T-helper 17 cell (primary cell): ENCODE data around the gene TMPRSS9. TPM values are rescaled to one million over a fixed set of nuclear protein-coding genes. Genes with fewer than 3 reads are reported as not detected.

Source experiments
- ATAC-seq: fragments of 150-1000 bp; cut with Tn5 transposase; 2 replicates; pipeline ENCODE4 v1.10.0; 2021; ENCODE audit warnings: mild to moderate bottlenecking, moderate library complexity
- DNase-seq, 3 donors: peaks; one replicate each; pipeline versions ENCODE4 v3.0.0 to v3.0.0-alpha.2; 2020 to 2021
- H3K9me3 ChIP-seq: one replicate; pipeline ENCODE4 v1.7.0; 2013; ENCODE audit warnings: low read length, mild to moderate bottlenecking; ENCODE audit not compliant: control insufficient read depth, poor library complexity, severe bottlenecking
- H3K27ac Mint-ChIP-seq: one replicate; pipeline ENCODE4 v1.8.0; 2022; ENCODE audit warnings: mild to moderate bottlenecking, moderate library complexity, mixed read lengths
- H3K27me3 Mint-ChIP-seq: one replicate; pipeline ENCODE4 v1.8.0; 2022; ENCODE audit warnings: mixed read lengths
- H3K36me3 Mint-ChIP-seq: one replicate; pipeline ENCODE4 v1.8.0; 2022; ENCODE audit warnings: low read depth, mixed read lengths
- H3K4me1 Mint-ChIP-seq: one replicate; pipeline ENCODE4 v1.8.0; 2022; ENCODE audit warnings: mild to moderate bottlenecking, mixed read lengths
- H3K4me3 Mint-ChIP-seq: one replicate; pipeline ENCODE4 v1.8.0; 2022; ENCODE audit warnings: mild to moderate bottlenecking, moderate library complexity, mixed read lengths
- total RNA-seq, 4 donors: library from RNA in 2 of 4; stranded (reverse) in 2 of 4; gene quantifications; one replicate each; pipeline ENCODE4 v1.2.3 and lab custom pipeline; 2022 to 2026

The TMPRSS9 gene
- total RNA-seq, 2 donors from 2014 or later: not detected

- no peaks in the 10 kb centered on the region for H3K9me3 ChIP-seq
- H3K36me3 Mint-ChIP-seq: peaks cover 4% of the 10 kb centered on the region
- ATAC-seq (no peak), DNase-seq (no peak)
- H3K4me3 Mint-ChIP-seq: no peak overlapping the region
- peaks cover 4% of the 10 kb centered on the region for H3K4me1 Mint-ChIP-seq
- H3K27ac Mint-ChIP-seq: no peak overlapping the region
- peaks cover 5% of the 10 kb centered on the region for H3K27me3 Mint-ChIP-seq
Observed at GRCh38 chr19:2365201-2365970, 5.3 kb downstream of the TMPRSS9 start.

GRCh38 chr19:2371656-2372055, 11.6 kb downstream of the TMPRSS9 start:
- no peaks in the 10 kb centered on the region for H3K36me3 Mint-ChIP-seq
- DNase-seq: no peak
- no peaks in the 10 kb centered on the region for H3K27me3 Mint-ChIP-seq

GRCh38 chr19:2372076-2372612, 12.1 kb downstream of the TMPRSS9 start:
- no peaks in the 10 kb centered on the region for H3K36me3 Mint-ChIP-seq
- ATAC-seq (no peak), DNase-seq (no peak)
- no peaks in the 10 kb centered on the region for H3K4me1 Mint-ChIP-seq
- no peaks in the 10 kb centered on the region for H3K27me3 Mint-ChIP-seq
- H3K27ac Mint-ChIP-seq: no peak overlapping the region
- no peak overlapping the region for H3K4me3 Mint-ChIP-seq
- no peaks in the 10 kb centered on the region for H3K9me3 ChIP-seq

More at GRCh38 chr19:2371656-2372055, 11.6 kb downstream of the TMPRSS9 start:
- no peaks in the 10 kb centered on the region for H3K9me3 ChIP-seq
- Mint-ChIP-seq H3K27ac (no peak overlapping the region), H3K4me1 (no peaks in the 10 kb centered on the region), H3K4me3 (no peak overlapping the region)
- ATAC-seq: no peak

GRCh38 chr19:2374808-2375207, 14.7 kb downstream of the TMPRSS9 start:
- H3K9me3 ChIP-seq: no peaks in the 10 kb centered on the region
- ATAC-seq: no peak
- peak overlapping the region; percentile 25 for H3K4me3 Mint-ChIP-seq
- no peaks in the 10 kb centered on the region for H3K4me1 Mint-ChIP-seq
- H3K36me3 Mint-ChIP-seq: peaks cover 4% of the 10 kb centered on the region
- H3K27me3 Mint-ChIP-seq: no peaks in the 10 kb centered on the region
- DNase-seq: no peak
- no peak overlapping the region for H3K27ac Mint-ChIP-seq

GRCh38 chr19:2375353-2376121, 15.5 kb downstream of the TMPRSS9 start:
- H3K27ac Mint-ChIP-seq: no peak overlapping the region
- no peak for ATAC-seq
- H3K9me3 ChIP-seq: no peaks in the 10 kb centered on the region
- no peaks in the 10 kb centered on the region for H3K4me1 Mint-ChIP-seq
- no peak for DNase-seq
- H3K4me3 Mint-ChIP-seq: no peak overlapping the region
- H3K27me3 Mint-ChIP-seq: no peaks in the 10 kb centered on the region
- H3K36me3 Mint-ChIP-seq: peaks cover 4% of the 10 kb centered on the region

GRCh38 chr19:2376784-2377519, 16.9 kb downstream of the TMPRSS9 start:
- no peaks in the 10 kb centered on the region for H3K9me3 ChIP-seq
- Mint-ChIP-seq H3K27me3 (peaks cover 10% of the 10 kb centered on the region), H3K36me3 (peaks cover 4% of the 10 kb centered on the region), H3K4me3 (no peak overlapping the region), H3K4me1 (no peaks in the 10 kb centered on the region), H3K27ac (peak overlapping the region; percentile 27)
- ATAC-seq: no peak
- DNase-seq: no peak

GRCh38 chr19:2380567-2380966, 20.5 kb downstream of the TMPRSS9 start:
- ATAC-seq (no peak), DNase-seq (no peak)
- no peaks in the 10 kb centered on the region for H3K9me3 ChIP-seq
- Mint-ChIP-seq H3K4me3 (no peak overlapping the region), H3K27ac (no peak overlapping the region), H3K4me1 (no peaks in the 10 kb centered on the region), H3K27me3 (peaks cover 10% of the 10 kb centered on the region), H3K36me3 (peaks cover 4% of the 10 kb centered on the region)

- Mint-ChIP-seq H3K4me3 (no peak overlapping the region), H3K36me3 (peaks cover 4% of the 10 kb centered on the region)
Observed at GRCh38 chr19:2381148-2381820, 21.2 kb downstream of the TMPRSS9 start.

GRCh38 chr19:2382530-2383222, 22.6 kb downstream of the TMPRSS9 start:
- DNase-seq: no peak

More at GRCh38 chr19:2381148-2381820, 21.2 kb downstream of the TMPRSS9 start:
- H3K27ac Mint-ChIP-seq: peak overlapping the region; percentile 16
- no peak for ATAC-seq
- H3K27me3 Mint-ChIP-seq: peaks cover 10% of the 10 kb centered on the region
- H3K4me1 Mint-ChIP-seq: no peaks in the 10 kb centered on the region
- no peaks in the 10 kb centered on the region for H3K9me3 ChIP-seq
- no peak for DNase-seq

GRCh38 chr19:2385053-2385721, 25.1 kb downstream of the TMPRSS9 start:
- ATAC-seq (no peak), DNase-seq (no peak)
- Mint-ChIP-seq H3K27ac (no peak overlapping the region), H3K27me3 (peaks cover 15% of the 10 kb centered on the region), H3K4me1 (no peaks in the 10 kb centered on the region), H3K4me3 (no peak overlapping the region), H3K36me3 (no peaks in the 10 kb centered on the region)
- H3K9me3 ChIP-seq: no peaks in the 10 kb centered on the region

More at GRCh38 chr19:2382530-2383222, 22.6 kb downstream of the TMPRSS9 start:
- no peaks in the 10 kb centered on the region for H3K9me3 ChIP-seq
- Mint-ChIP-seq H3K4me3 (no peak overlapping the region), H3K36me3 (peaks cover 4% of the 10 kb centered on the region), H3K4me1 (no peaks in the 10 kb centered on the region), H3K27me3 (peaks cover 10% of the 10 kb centered on the region), H3K27ac (no peak overlapping the region)
- ATAC-seq: no peak

GRCh38 chr19:2387367-2388288, 27.6 kb downstream of the TMPRSS9 start:
- Mint-ChIP-seq H3K4me1 (peaks cover 2% of the 10 kb centered on the region), H3K27me3 (peaks cover 11% of the 10 kb centered on the region), H3K4me3 (no peak overlapping the region), H3K36me3 (peaks cover 2% of the 10 kb centered on the region), H3K27ac (no peak overlapping the region)
- ATAC-seq (no peak), DNase-seq (no peak)
- H3K9me3 ChIP-seq: no peaks in the 10 kb centered on the region
